Activated T-cell treated with anti-CD3 and anti-CD28 coated beads, Interleukin-2, amount 50 U/mL, for 24 hours (primary cell): ENCODE measurements around the gene SMAD9.
"Not testable (repeated sequence)": the region's sequence is repeated elsewhere in the genome, so short reads cannot be mapped to it uniquely, and the experiment has no call there.

Experiments
- DNase-seq: peaks from one replicate; pipeline ENCODE4 v3.0.0-alpha.2; 2020
- H3K27ac Mint-ChIP-seq: 2 replicates; pipeline ENCODE4 v1.8.0; 2020; ENCODE audit warnings: mild to moderate bottlenecking, mixed read lengths
- H3K27me3 Mint-ChIP-seq: 2 replicates; pipeline ENCODE4 v1.8.0; 2020; ENCODE audit warnings: mixed read lengths
- H3K36me3 Mint-ChIP-seq: 2 replicates; pipeline ENCODE4 v1.8.0; 2020; ENCODE audit warnings: low read depth, mixed read lengths
- H3K4me1 Mint-ChIP-seq: 2 replicates; pipeline ENCODE4 v1.8.0; 2020; ENCODE audit warnings: low read depth, mixed read lengths
- H3K4me3 Mint-ChIP-seq: 2 replicates; pipeline ENCODE4 v1.8.0; 2020; ENCODE audit warnings: mild to moderate bottlenecking, moderate library complexity, mixed read lengths
- H3K9me3 Mint-ChIP-seq: 2 replicates; pipeline ENCODE4 v1.8.0; 2020; ENCODE audit warnings: mixed read lengths

Gene SMAD9

GRCh38 chr13:36891752-36892151 is 28.3 kb downstream of the SMAD9 start:
- Mint-ChIP-seq H3K27me3 (peaks cover 21% of the 10 kb centered on the region), H3K36me3 (no peaks in the 10 kb centered on the region), H3K9me3 (no peaks in the 10 kb centered on the region), H3K27ac (no peak overlapping the region), H3K4me3 (no peak overlapping the region), H3K4me1 (no peaks in the 10 kb centered on the region)
- DNase-seq: no peak

- Mint-ChIP-seq H3K27ac (no peak overlapping the region), H3K36me3 (no peaks in the 10 kb centered on the region), H3K4me3 (no peak overlapping the region), H3K9me3 (no peaks in the 10 kb centered on the region), H3K4me1 (no peaks in the 10 kb centered on the region), H3K27me3 (peaks cover 18% of the 10 kb centered on the region)
- no peak for DNase-seq
Observed at GRCh38 chr13:36888645-36889044, 31.4 kb downstream of the SMAD9 start.

- no peak for DNase-seq
- H3K4me1 Mint-ChIP-seq: no peaks in the 10 kb centered on the region
Observed at GRCh38 chr13:36887758-36888521, 32.1 kb downstream of the SMAD9 start.

GRCh38 chr13:36885901-36886300 is 34.1 kb downstream of the SMAD9 start:
- Mint-ChIP-seq H3K27me3 (peaks cover 18% of the 10 kb centered on the region), H3K9me3 (no peaks in the 10 kb centered on the region), H3K4me1 (no peaks in the 10 kb centered on the region), H3K36me3 (no peaks in the 10 kb centered on the region), H3K27ac (no peak overlapping the region), H3K4me3 (no peak overlapping the region)
- DNase-seq: no peak

More at GRCh38 chr13:36887758-36888521, 32.1 kb downstream of the SMAD9 start:
- Mint-ChIP-seq H3K27ac (no peak overlapping the region), H3K27me3 (peaks cover 18% of the 10 kb centered on the region), H3K9me3 (no peaks in the 10 kb centered on the region), H3K4me3 (no peak overlapping the region), H3K36me3 (no peaks in the 10 kb centered on the region)

DNA sequence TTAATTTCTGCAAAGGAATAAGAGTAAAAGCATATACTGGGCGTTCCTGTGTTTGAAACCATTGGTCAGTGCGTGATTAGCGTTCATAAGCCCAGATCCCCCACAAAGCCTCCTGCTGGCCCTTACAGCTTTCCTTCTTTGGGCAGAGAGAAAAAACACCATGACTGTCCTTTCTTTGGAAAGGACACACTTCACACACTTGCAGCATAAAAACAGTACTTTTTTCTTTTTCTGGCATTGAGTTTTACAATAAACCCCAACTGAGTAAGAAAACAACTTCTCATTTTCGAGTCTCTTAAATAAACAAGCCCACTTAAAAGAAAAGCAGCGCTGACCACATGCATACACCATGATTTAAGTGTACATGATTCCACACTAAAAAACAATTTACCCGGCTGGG is 35.8 kb downstream of the SMAD9 start:
- DNase-seq: no peak
- Mint-ChIP-seq H3K4me3 (no peak overlapping the region), H3K36me3 (no peaks in the 10 kb centered on the region), H3K4me1 (no peaks in the 10 kb centered on the region), H3K27ac (no peak overlapping the region), H3K9me3 (no peaks in the 10 kb centered on the region), H3K27me3 (peaks cover 24% of the 10 kb centered on the region)

DNA sequence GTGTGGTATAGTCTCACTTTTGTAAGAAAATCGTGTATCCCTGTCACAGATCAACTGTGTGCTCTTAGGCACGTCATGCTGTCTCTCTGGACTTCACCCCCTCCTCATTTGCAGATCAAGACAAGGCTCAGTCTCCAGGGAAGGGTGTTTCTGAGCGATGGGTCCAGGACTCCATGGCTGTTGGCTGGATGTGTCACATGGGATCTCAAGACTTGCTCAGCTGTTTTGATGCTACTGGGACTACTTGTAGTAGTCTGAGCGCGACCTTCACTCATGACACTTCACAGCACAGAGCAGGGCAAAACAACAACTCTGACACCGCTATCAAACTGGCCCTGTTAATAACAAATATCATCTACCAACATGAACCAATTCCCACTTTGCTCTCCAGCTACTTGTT is 36.2 kb downstream of the SMAD9 start:
- peaks cover 26% of the 10 kb centered on the region for H3K27me3 Mint-ChIP-seq
- no peak overlapping the region for H3K4me3 Mint-ChIP-seq
- no peaks in the 10 kb centered on the region for H3K36me3 Mint-ChIP-seq
- no peaks in the 10 kb centered on the region for H3K4me1 Mint-ChIP-seq
- no peak overlapping the region for H3K27ac Mint-ChIP-seq
- no peak for DNase-seq
- H3K9me3 Mint-ChIP-seq: no peaks in the 10 kb centered on the region

GRCh38 chr13:36883392-36883791 is 36.6 kb downstream of the SMAD9 start:
- not testable (repeated sequence) for H3K36me3 Mint-ChIP-seq, H3K27ac Mint-ChIP-seq, H3K9me3 Mint-ChIP-seq, H3K4me1 Mint-ChIP-seq, DNase-seq, H3K4me3 Mint-ChIP-seq
- H3K27me3 Mint-ChIP-seq: peaks cover 31% of the 10 kb centered on the region

DNA sequence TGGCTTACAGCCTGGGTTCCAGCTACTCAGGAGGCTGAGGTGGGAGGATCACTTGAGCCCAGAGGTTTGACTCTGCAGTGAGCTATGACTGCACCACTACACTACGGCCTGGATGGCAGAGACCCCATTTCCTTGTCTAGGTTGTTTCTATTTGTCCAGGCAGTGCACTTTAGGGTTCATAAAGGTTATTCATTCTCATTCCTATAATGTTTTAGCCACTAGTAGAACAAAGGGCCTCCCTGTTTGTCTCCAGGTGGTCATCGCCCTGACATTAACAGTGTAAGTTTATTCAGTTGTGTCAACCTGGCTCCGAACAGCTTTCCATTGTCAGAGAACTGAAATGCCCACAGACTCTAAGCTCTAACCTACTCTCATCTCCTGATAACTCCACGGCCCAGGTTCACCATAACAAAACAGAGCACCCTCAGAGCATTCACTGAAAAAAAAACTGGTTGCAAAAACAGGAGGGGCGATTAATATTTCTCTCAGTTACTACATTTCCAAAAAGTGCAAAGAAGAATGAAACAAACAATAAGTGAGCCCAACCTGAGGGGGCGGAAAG is 37.1 kb downstream of the SMAD9 start:
- Mint-ChIP-seq H3K4me3 (no peak overlapping the region), H3K27ac (no peak overlapping the region), H3K4me1 (no peaks in the 10 kb centered on the region), H3K27me3 (peaks cover 31% of the 10 kb centered on the region), H3K36me3 (no peaks in the 10 kb centered on the region), H3K9me3 (no peaks in the 10 kb centered on the region)
- no peak for DNase-seq

- H3K4me1 Mint-ChIP-seq: no peaks in the 10 kb centered on the region
- H3K4me3 Mint-ChIP-seq: no peak overlapping the region
- H3K9me3 Mint-ChIP-seq: no peaks in the 10 kb centered on the region
- DNase-seq: no peak
- peaks cover 18% of the 10 kb centered on the region for H3K27me3 Mint-ChIP-seq
- no peaks in the 10 kb centered on the region for H3K36me3 Mint-ChIP-seq
- H3K27ac Mint-ChIP-seq: no peak overlapping the region
Observed at GRCh38 chr13:36880961-36881360, 39.1 kb downstream of the SMAD9 start.

GRCh38 chr13:36879218-36879938 is 40.7 kb downstream of the SMAD9 start:
- Mint-ChIP-seq H3K36me3 (no peaks in the 10 kb centered on the region), H3K27me3 (peaks cover 16% of the 10 kb centered on the region), H3K9me3 (no peaks in the 10 kb centered on the region), H3K27ac (no peak overlapping the region), H3K4me3 (no peak overlapping the region), H3K4me1 (no peaks in the 10 kb centered on the region)
- DNase-seq: no peak

DNA sequence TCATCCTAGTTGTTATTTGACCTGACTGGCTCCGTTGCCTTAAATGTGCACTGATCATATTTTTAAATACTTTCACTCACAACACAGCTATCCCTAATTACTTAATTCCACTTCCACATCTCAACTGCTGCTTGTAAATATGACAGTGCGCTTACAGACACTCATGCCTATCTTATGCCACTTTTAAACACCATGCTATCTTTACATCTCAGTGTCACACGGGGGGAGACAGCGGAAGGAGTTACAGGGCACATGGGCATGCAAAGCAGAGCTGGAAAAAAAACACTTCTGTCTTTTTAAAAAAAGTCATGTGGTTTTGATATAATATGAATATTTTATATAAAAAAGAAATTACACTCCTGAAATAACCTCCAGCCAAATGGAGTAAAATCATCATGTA is 44.1 kb downstream of the SMAD9 start:
- H3K9me3 Mint-ChIP-seq: no peaks in the 10 kb centered on the region
- DNase-seq: no peak
- H3K4me1 Mint-ChIP-seq: no peaks in the 10 kb centered on the region
- H3K36me3 Mint-ChIP-seq: no peaks in the 10 kb centered on the region
- H3K27ac Mint-ChIP-seq: no peak overlapping the region
- H3K4me3 Mint-ChIP-seq: no peak overlapping the region
- H3K27me3 Mint-ChIP-seq: peaks cover 30% of the 10 kb centered on the region

DNA sequence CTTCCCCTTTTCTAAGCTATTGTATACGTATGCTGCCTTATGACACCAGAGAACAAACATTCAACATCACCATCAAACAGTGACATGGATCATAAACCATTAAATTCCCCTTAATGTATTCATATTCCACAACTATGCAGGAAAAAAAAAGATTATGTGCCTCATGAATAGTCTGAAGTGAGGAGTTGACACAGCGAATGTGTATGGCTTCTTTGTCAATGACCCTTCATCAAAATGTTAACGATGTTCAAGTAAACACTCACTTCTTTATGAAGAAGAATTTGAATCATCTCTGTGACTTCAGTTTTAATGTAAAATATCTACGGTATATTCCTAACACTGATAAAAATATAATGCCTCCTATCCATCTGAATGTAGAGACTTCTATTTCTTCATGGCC is 44.6 kb downstream of the SMAD9 start:
- no peaks in the 10 kb centered on the region for H3K9me3 Mint-ChIP-seq
- DNase-seq: no peak
- peaks cover 29% of the 10 kb centered on the region for H3K27me3 Mint-ChIP-seq
- no peaks in the 10 kb centered on the region for H3K36me3 Mint-ChIP-seq
- no peak overlapping the region for H3K27ac Mint-ChIP-seq
- no peaks in the 10 kb centered on the region for H3K4me1 Mint-ChIP-seq
- no peak overlapping the region for H3K4me3 Mint-ChIP-seq

- Mint-ChIP-seq H3K4me3 (no peak overlapping the region), H3K36me3 (no peaks in the 10 kb centered on the region), H3K27me3 (peaks cover 14% of the 10 kb centered on the region), H3K4me1 (no peaks in the 10 kb centered on the region), H3K27ac (no peak overlapping the region), H3K9me3 (no peaks in the 10 kb centered on the region)
- DNase-seq: no peak
Observed at GRCh38 chr13:36872621-36873020, 47.4 kb downstream of the SMAD9 start.

DNA sequence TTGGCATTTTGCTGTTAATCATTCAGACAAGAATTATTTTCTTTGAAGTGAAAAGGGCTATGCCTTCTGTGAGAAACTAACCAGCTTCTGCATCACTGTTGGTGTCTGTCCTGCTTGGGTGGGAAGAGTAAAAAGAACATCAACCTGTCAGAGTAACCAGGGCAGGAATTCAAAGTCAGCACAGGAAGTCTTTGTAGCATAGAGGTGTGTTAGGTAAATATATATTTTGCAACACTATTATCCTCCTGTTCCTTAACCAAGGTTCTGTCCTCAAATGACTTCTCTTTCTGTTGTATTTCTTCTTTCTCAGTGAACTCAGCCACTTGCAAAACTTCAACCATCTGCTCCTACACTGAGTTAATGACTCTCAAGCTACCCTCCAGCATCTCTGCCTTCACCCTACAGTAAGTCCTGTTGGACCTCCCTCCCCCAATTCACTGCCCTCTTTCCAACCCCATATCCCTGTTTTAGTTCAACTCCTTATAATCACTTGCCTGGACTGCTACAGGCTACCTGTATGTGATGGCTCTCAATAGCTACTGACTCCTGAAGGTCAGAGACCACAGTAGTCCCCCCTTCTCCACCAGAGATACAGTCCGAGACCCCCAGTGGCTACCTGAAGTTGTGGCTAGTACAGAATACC is 49.9 kb downstream of the SMAD9 start:
- Mint-ChIP-seq H3K4me3 (no peak overlapping the region), H3K36me3 (no peaks in the 10 kb centered on the region), H3K27ac (no peak overlapping the region), H3K9me3 (no peaks in the 10 kb centered on the region), H3K27me3 (peaks cover 23% of the 10 kb centered on the region), H3K4me1 (no peaks in the 10 kb centered on the region)
- DNase-seq: no peak

GRCh38 chr13:36866232-36866631 is 53.8 kb downstream of the SMAD9 start:
- no peak for DNase-seq
- H3K9me3 Mint-ChIP-seq: no peaks in the 10 kb centered on the region

More at GRCh38 chr13:36866232-36866631, 53.8 kb downstream of the SMAD9 start:
- Mint-ChIP-seq H3K27me3 (peaks cover 37% of the 10 kb centered on the region), H3K4me3 (no peak overlapping the region), H3K27ac (no peak overlapping the region), H3K4me1 (no peaks in the 10 kb centered on the region), H3K36me3 (no peaks in the 10 kb centered on the region)
